ENCODE measurements around the gene PPP2R1B.

PPP2R1B gene

GRCh38 chr11:111812211-111812610 lies 46.0 kb upstream of the PPP2R1B start:
- ATAC-seq (ENCODE audit: low read depth) (no peak), DNase-seq (ENCODE audit: low spot score) (no peak)
- Histone ChIP-seq H3K27ac (ENCODE audit: poor library complexity, severe bottlenecking) (no peak overlapping the region), H3K9me3 (ENCODE audit: severe bottlenecking) (no peaks in the 10 kb centered on the region), H3K4me3 (ENCODE audit: severe bottlenecking) (no peak overlapping the region), H3K36me3 (ENCODE audit: low read depth) (peaks cover 12% of the 10 kb centered on the region), H3K27me3 (ENCODE audit: insufficient read depth, poor library complexity, severe bottlenecking) (no peaks in the 10 kb centered on the region), H3K4me1 (ENCODE audit: insufficient read depth, poor library complexity, severe bottlenecking) (no peaks in the 10 kb centered on the region)
- no peak for TF ChIP-seq CTCF (IDR thresholded peaks at IDR 0.05; ENCODE audit: poor library complexity, severe bottlenecking)

- no peak for ATAC-seq (ENCODE audit: low read depth)
- DNase-seq (ENCODE audit: low spot score): no peak
These were observed 45.3 kb upstream of the PPP2R1B start for GRCh38 chr11:111811445-111811844.

GRCh38 chr11:111808834-111809233 lies 42.6 kb upstream of the PPP2R1B start:
- no peak for TF ChIP-seq CTCF (IDR thresholded peaks at IDR 0.05; ENCODE audit: poor library complexity, severe bottlenecking)
- Histone ChIP-seq H3K27me3 (ENCODE audit: insufficient read depth, poor library complexity, severe bottlenecking) (no peaks in the 10 kb centered on the region), H3K4me3 (ENCODE audit: severe bottlenecking) (no peak overlapping the region), H3K27ac (ENCODE audit: poor library complexity, severe bottlenecking) (no peak overlapping the region), H3K36me3 (ENCODE audit: low read depth) (peaks cover 15% of the 10 kb centered on the region), H3K4me1 (ENCODE audit: insufficient read depth, poor library complexity, severe bottlenecking) (no peaks in the 10 kb centered on the region), H3K9me3 (ENCODE audit: severe bottlenecking) (no peaks in the 10 kb centered on the region)
- ATAC-seq (ENCODE audit: low read depth) (no peak), DNase-seq (ENCODE audit: low spot score) (no peak)

More at GRCh38 chr11:111811445-111811844, 45.3 kb upstream of the PPP2R1B start:
- no peak overlapping the region for H3K4me3 ChIP-seq (ENCODE audit: severe bottlenecking)
- no peak overlapping the region for H3K27ac ChIP-seq (ENCODE audit: poor library complexity, severe bottlenecking)
- no peak for TF ChIP-seq CTCF (IDR thresholded peaks at IDR 0.05; ENCODE audit: poor library complexity, severe bottlenecking)
- no peaks in the 10 kb centered on the region for H3K9me3 ChIP-seq (ENCODE audit: severe bottlenecking)
- no peaks in the 10 kb centered on the region for H3K4me1 ChIP-seq (ENCODE audit: insufficient read depth, poor library complexity, severe bottlenecking)
- peaks cover 12% of the 10 kb centered on the region for H3K36me3 ChIP-seq (ENCODE audit: low read depth)
- H3K27me3 ChIP-seq (ENCODE audit: insufficient read depth, poor library complexity, severe bottlenecking): no peaks in the 10 kb centered on the region

- H3K27ac ChIP-seq (ENCODE audit: poor library complexity, severe bottlenecking): no peak overlapping the region
- H3K9me3 ChIP-seq (ENCODE audit: severe bottlenecking): no peaks in the 10 kb centered on the region
- ATAC-seq (ENCODE audit: low read depth) (no peak), DNase-seq (ENCODE audit: low spot score) (no peak)
- H3K4me3 ChIP-seq (ENCODE audit: severe bottlenecking): no peak overlapping the region
- no peaks in the 10 kb centered on the region for H3K4me1 ChIP-seq (ENCODE audit: insufficient read depth, poor library complexity, severe bottlenecking)
- no peak for TF ChIP-seq CTCF (IDR thresholded peaks at IDR 0.05; ENCODE audit: poor library complexity, severe bottlenecking)
- H3K27me3 ChIP-seq (ENCODE audit: insufficient read depth, poor library complexity, severe bottlenecking): no peaks in the 10 kb centered on the region
- H3K36me3 ChIP-seq (ENCODE audit: low read depth): peaks cover 15% of the 10 kb centered on the region
These were observed 41.9 kb upstream of the PPP2R1B start for GRCh38 chr11:111808063-111808588.

- TF ChIP-seq CTCF (IDR thresholded peaks at IDR 0.05; ENCODE audit: poor library complexity, severe bottlenecking): no peak
- no peaks in the 10 kb centered on the region for H3K9me3 ChIP-seq (ENCODE audit: severe bottlenecking)
- H3K27ac ChIP-seq (ENCODE audit: poor library complexity, severe bottlenecking): no peak overlapping the region
- peaks cover 16% of the 10 kb centered on the region for H3K36me3 ChIP-seq (ENCODE audit: low read depth)
- H3K27me3 ChIP-seq (ENCODE audit: insufficient read depth, poor library complexity, severe bottlenecking): no peaks in the 10 kb centered on the region
- no peak for DNase-seq (ENCODE audit: low spot score)
- ATAC-seq (ENCODE audit: low read depth): no peak
- H3K4me1 ChIP-seq (ENCODE audit: insufficient read depth, poor library complexity, severe bottlenecking): no peaks in the 10 kb centered on the region
- no peak overlapping the region for H3K4me3 ChIP-seq (ENCODE audit: severe bottlenecking)
These were observed 40.9 kb upstream of the PPP2R1B start for GRCh38 chr11:111807076-111807475.
